ENCODE results near the gene NSF. TPM values are rescaled to one million over a fixed set of nuclear protein-coding genes. Genes with fewer than 3 reads are reported as not detected.
"Not testable (repeated sequence)": the region's sequence is repeated elsewhere in the genome, so short reads cannot be mapped to it uniquely, and the experiment has no call there.

Gene NSF
- polyA plus RNA-seq (2013, experiment 1 of 2), result 18.5 TPM
- polyA plus RNA-seq (2013, experiment 2 of 2), result 17.6 TPM

- not testable (repeated sequence) for H3K79me2 ChIP-seq (ENCODE audit: control insufficient read depth, insufficient read depth, low read length); H3K9ac ChIP-seq (ENCODE audit: low read length); H3K27me3 ChIP-seq (ENCODE audit: insufficient read depth, low read length, poor library complexity); H2BK5ac ChIP-seq (ENCODE audit: low read length); H3K36me3 ChIP-seq (ENCODE audit: control insufficient read depth, insufficient read depth, low read length); H3K4me2 ChIP-seq (ENCODE audit: low read length); H4K8ac ChIP-seq (ENCODE audit: low read depth, low read length); H3K4me3 ChIP-seq (ENCODE audit: low read length); H2BK120ac ChIP-seq (ENCODE audit: low read depth, low read length); H3K56ac ChIP-seq (ENCODE audit: low read length); DNase-seq; H3K18ac ChIP-seq (ENCODE audit: low read length); H2BK15ac ChIP-seq (replicated peaks; ENCODE audit: low read depth); H3K4ac ChIP-seq (ENCODE audit: low read depth, low read length); H3K79me1 ChIP-seq (ENCODE audit: low read length); H3K4me1 ChIP-seq (ENCODE audit: control insufficient read depth, low read depth, low read length); H3K23ac ChIP-seq (ENCODE audit: low read length); H3K27ac ChIP-seq (ENCODE audit: low read depth, low read length); H4K5ac ChIP-seq (ENCODE audit: low read length); H2AK5ac ChIP-seq (ENCODE audit: low read length)
- WGBS (ENCODE audit: extremely low coverage, insufficient coverage, low lambda C conversion rate), result no CpG with 5 or more reads among the region's 95 CpGs
Observed at GRCh38 chr17:46590157-46591146, at the start of gene NSF. NSF (plus strand) TSS chr17:46590669; CDS start chr17:46590776, 107 bp downstream.

DNA sequence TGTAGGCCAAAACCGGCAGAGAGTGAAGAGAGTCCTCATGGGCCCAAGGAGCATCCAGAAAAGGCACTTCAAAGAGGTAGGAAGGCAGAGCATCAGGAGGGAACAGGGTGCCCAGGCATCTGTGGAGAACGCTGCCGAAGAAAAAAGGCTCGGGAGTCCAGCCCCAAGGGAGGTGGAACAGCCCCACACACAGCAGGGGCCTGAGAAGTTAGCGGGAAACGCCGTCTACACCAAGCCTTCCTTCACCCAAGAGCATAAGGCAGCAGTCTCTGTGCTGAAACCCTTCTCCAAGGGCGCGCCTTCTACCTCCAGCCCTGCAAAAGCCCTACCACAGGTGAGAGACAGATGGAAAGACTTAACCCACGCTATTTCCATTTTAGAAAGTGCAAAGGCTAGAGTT, 41.9 kb upstream of the NSF start:
- H4K5ac ChIP-seq (ENCODE audit: low read length); H3K36me3 ChIP-seq (ENCODE audit: control insufficient read depth, insufficient read depth, low read length); H3K27me3 ChIP-seq (ENCODE audit: insufficient read depth, low read length, poor library complexity); H2BK120ac ChIP-seq (ENCODE audit: low read depth, low read length); H3K4ac ChIP-seq (ENCODE audit: low read depth, low read length); H3K27ac ChIP-seq (ENCODE audit: low read depth, low read length); H2BK5ac ChIP-seq (ENCODE audit: low read length); H3K4me3 ChIP-seq (ENCODE audit: low read length); H4K8ac ChIP-seq (ENCODE audit: low read depth, low read length); H2AK5ac ChIP-seq (ENCODE audit: low read length); H3K79me1 ChIP-seq (ENCODE audit: low read length); H3K4me2 ChIP-seq (ENCODE audit: low read length); H3K23ac ChIP-seq (ENCODE audit: low read length); H3K18ac ChIP-seq (ENCODE audit: low read length); DNase-seq; H3K4me1 ChIP-seq (ENCODE audit: control insufficient read depth, low read depth, low read length); H3K9ac ChIP-seq (ENCODE audit: low read length); H3K56ac ChIP-seq (ENCODE audit: low read length); H2BK15ac ChIP-seq (replicated peaks; ENCODE audit: low read depth); H3K79me2 ChIP-seq (ENCODE audit: control insufficient read depth, insufficient read depth, low read length): not testable (repeated sequence)
- no CpG with 5 or more reads among the region's 10 CpGs for WGBS (ENCODE audit: extremely low coverage, insufficient coverage, low lambda C conversion rate)

GRCh38 chr17:46559155-46559554, 31.3 kb upstream of the NSF start:
- not testable (repeated sequence) for H3K27ac ChIP-seq (ENCODE audit: low read depth, low read length); H2BK15ac ChIP-seq (replicated peaks; ENCODE audit: low read depth); H2AK5ac ChIP-seq (ENCODE audit: low read length); H3K27me3 ChIP-seq (ENCODE audit: insufficient read depth, low read length, poor library complexity); H3K79me2 ChIP-seq (ENCODE audit: control insufficient read depth, insufficient read depth, low read length); H3K23ac ChIP-seq (ENCODE audit: low read length); H3K18ac ChIP-seq (ENCODE audit: low read length); H3K9ac ChIP-seq (ENCODE audit: low read length); H3K36me3 ChIP-seq (ENCODE audit: control insufficient read depth, insufficient read depth, low read length); H4K5ac ChIP-seq (ENCODE audit: low read length); H3K56ac ChIP-seq (ENCODE audit: low read length); H3K4ac ChIP-seq (ENCODE audit: low read depth, low read length); H3K4me2 ChIP-seq (ENCODE audit: low read length); H2BK5ac ChIP-seq (ENCODE audit: low read length); H4K8ac ChIP-seq (ENCODE audit: low read depth, low read length); H3K4me1 ChIP-seq (ENCODE audit: control insufficient read depth, low read depth, low read length); H3K4me3 ChIP-seq (ENCODE audit: low read length); H3K79me1 ChIP-seq (ENCODE audit: low read length); DNase-seq; H2BK120ac ChIP-seq (ENCODE audit: low read depth, low read length)
- no CpG with 5 or more reads among the region's 20 CpGs for WGBS (ENCODE audit: extremely low coverage, insufficient coverage, low lambda C conversion rate)

- not testable (repeated sequence) for H3K27me3 ChIP-seq (ENCODE audit: insufficient read depth, low read length, poor library complexity); DNase-seq; H3K23ac ChIP-seq (ENCODE audit: low read length); H3K4me1 ChIP-seq (ENCODE audit: control insufficient read depth, low read depth, low read length); H3K56ac ChIP-seq (ENCODE audit: low read length); H3K18ac ChIP-seq (ENCODE audit: low read length); H2AK5ac ChIP-seq (ENCODE audit: low read length); H3K27ac ChIP-seq (ENCODE audit: low read depth, low read length); H2BK5ac ChIP-seq (ENCODE audit: low read length); H2BK120ac ChIP-seq (ENCODE audit: low read depth, low read length); H4K5ac ChIP-seq (ENCODE audit: low read length); H3K79me1 ChIP-seq (ENCODE audit: low read length); H3K4me3 ChIP-seq (ENCODE audit: low read length); H3K9ac ChIP-seq (ENCODE audit: low read length); H4K8ac ChIP-seq (ENCODE audit: low read depth, low read length); H2BK15ac ChIP-seq (replicated peaks; ENCODE audit: low read depth); H3K79me2 ChIP-seq (ENCODE audit: control insufficient read depth, insufficient read depth, low read length); H3K4ac ChIP-seq (ENCODE audit: low read depth, low read length); H3K4me2 ChIP-seq (ENCODE audit: low read length); H3K36me3 ChIP-seq (ENCODE audit: control insufficient read depth, insufficient read depth, low read length)
- WGBS (ENCODE audit: extremely low coverage, insufficient coverage, low lambda C conversion rate), result no CpG with 5 or more reads among the region's 3 CpGs
Observed at GRCh38 chr17:46560048-46560447, 30.4 kb upstream of the NSF start.

DNA sequence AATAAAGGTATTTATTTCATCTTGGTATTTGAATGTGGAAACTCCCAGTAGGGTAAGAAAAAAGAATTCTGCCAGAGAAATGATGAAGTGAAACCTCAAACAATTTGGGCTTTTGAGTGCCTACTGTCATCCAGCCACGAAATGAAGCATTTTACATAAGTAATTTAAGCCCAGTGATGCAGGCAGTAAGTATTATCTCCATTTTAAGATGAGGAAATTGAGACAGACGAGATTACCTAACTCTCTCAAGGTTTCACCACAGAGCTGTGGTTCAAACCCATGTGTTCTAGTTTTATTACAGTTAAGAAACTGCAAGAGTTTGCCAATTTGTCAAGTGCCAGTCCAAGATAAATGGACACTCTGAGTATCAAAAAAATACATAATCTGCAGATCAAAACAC, 24.2 kb upstream of the NSF start:
- not testable (repeated sequence) for H4K5ac ChIP-seq (ENCODE audit: low read length); H3K4ac ChIP-seq (ENCODE audit: low read depth, low read length); H3K4me1 ChIP-seq (ENCODE audit: control insufficient read depth, low read depth, low read length); DNase-seq; H3K4me2 ChIP-seq (ENCODE audit: low read length); H3K27ac ChIP-seq (ENCODE audit: low read depth, low read length); H3K9ac ChIP-seq (ENCODE audit: low read length); H3K36me3 ChIP-seq (ENCODE audit: control insufficient read depth, insufficient read depth, low read length); H3K79me1 ChIP-seq (ENCODE audit: low read length); H2AK5ac ChIP-seq (ENCODE audit: low read length); H3K4me3 ChIP-seq (ENCODE audit: low read length); H2BK15ac ChIP-seq (replicated peaks; ENCODE audit: low read depth); H3K23ac ChIP-seq (ENCODE audit: low read length); H2BK5ac ChIP-seq (ENCODE audit: low read length); H3K18ac ChIP-seq (ENCODE audit: low read length); H3K79me2 ChIP-seq (ENCODE audit: control insufficient read depth, insufficient read depth, low read length); H3K27me3 ChIP-seq (ENCODE audit: insufficient read depth, low read length, poor library complexity); H2BK120ac ChIP-seq (ENCODE audit: low read depth, low read length); H3K56ac ChIP-seq (ENCODE audit: low read length); H4K8ac ChIP-seq (ENCODE audit: low read depth, low read length)
- no CpG with 5 or more reads among the region's 2 CpGs for WGBS (ENCODE audit: extremely low coverage, insufficient coverage, low lambda C conversion rate)
